SK-N-SH (cell line): ENCODE data around the gene CDK9. TPM values are rescaled to one million over a fixed set of nuclear protein-coding genes. Genes with fewer than 3 reads are reported as not detected.
A peak's percentile ranks its signal among the peaks of the same experiment; 100 is the strongest.

Experiments
- CTCF ChIA-PET: fragments of 300-600, 350-600 bp; formaldehyde crosslinking; extraction: SDS; loops from one replicate; lab custom pipeline; 2021; lab: Yijun Ruan, JAX
- POLR2A ChIA-PET: fragments of 350-600 bp; sonication (Branson Sonifier 250); formaldehyde crosslinking; extraction: SDS; loops from one replicate; lab custom pipeline; 2020; ENCODE audit warnings: antibody characterized with exemption, inconsistent platforms; lab: Yijun Ruan, JAX
- DNase-seq: peaks from one replicate; pipeline ENCODE4 v3.0.0; 2012
- H2AFZ ChIP-seq: fragments of 200-600 bp; sonication (generic); 2 replicates; pipeline ENCODE4 v1.8.1; 2016; ENCODE audit warnings: antibody characterized with exemption, mild to moderate bottlenecking, low read depth
- H3F3A ChIP-seq: fragments of 200-600 bp; sonication (generic); replicated peaks from 2 replicates; pipeline ENCODE3; 2016; ENCODE audit warnings: antibody characterized with exemption, mild to moderate bottlenecking; ENCODE audit not compliant: insufficient read depth
- H3K27ac ChIP-seq, 2 experiments: fragments of 200-500 bp in 1 of 2; fragments of 200-600 bp in 1 of 2; sonication (Bioruptor generic) in 1 of 2; sonication (generic), shearing (Covaris generic) in 1 of 2; 2 replicates each; pipeline versions ENCODE4 v1.5.1 to v1.6.1; 2014 to 2016; ENCODE audit warnings: low read depth in 2 of 2, inconsistent platforms in 1 of 2, low read length in 1 of 2, mild to moderate bottlenecking in 1 of 2, mixed read lengths in 1 of 2
- H3K27me3 ChIP-seq: fragments of 200-600 bp; sonication (generic), shearing (Covaris generic); 2 replicates; pipeline ENCODE4 v1.6.1; 2016; ENCODE audit warnings: mixed run types; ENCODE audit not compliant: insufficient read depth
- H3K36me3 ChIP-seq, 2 experiments: fragments of 200-500 bp in 1 of 2; fragments of 200-600 bp in 1 of 2; sonication (Bioruptor generic) in 1 of 2; sonication (generic) in 1 of 2; replicated peaks in 1 of 2; 2 replicates each; pipeline versions ENCODE3 to v1.5.1; 2014 to 2016; ENCODE audit warnings: low read length in 1 of 2, mild to moderate bottlenecking in 1 of 2; ENCODE audit not compliant: insufficient read depth in 2 of 2, control insufficient read depth in 1 of 2
- H3K4me1 ChIP-seq, 2 experiments: fragments of 200-500 bp in 1 of 2; fragments of 200-600 bp in 1 of 2; sonication (Bioruptor generic) in 1 of 2; sonication (generic), shearing (Covaris generic) in 1 of 2; 2 replicates each; pipeline versions ENCODE4 v1.5.1 to v1.6.1; 2014 to 2016; ENCODE audit warnings: low read depth in 1 of 2, low read length in 1 of 2, mixed run types in 1 of 2; ENCODE audit not compliant: insufficient read depth in 2 of 2, control insufficient read depth in 1 of 2
- H3K4me2 ChIP-seq: fragments of 200-600 bp; sonication (generic), shearing (Covaris generic); 2 replicates; pipeline ENCODE4 v1.6.1; 2017; ENCODE audit warnings: mixed run types
- H3K4me3 ChIP-seq, 2 experiments: fragments of 200-500 bp in 1 of 2; fragments of 200-600 bp in 1 of 2; sonication (Bioruptor generic) in 1 of 2; sonication (generic), shearing (Covaris generic) in 1 of 2; 2 replicates each; pipeline versions ENCODE4 v1.5.1 to v1.8.1; 2014 to 2016; ENCODE audit warnings: low read depth in 2 of 2, inconsistent platforms in 1 of 2, low read length in 1 of 2, mild to moderate bottlenecking in 1 of 2, mixed read lengths in 1 of 2, moderate library complexity in 1 of 2
- H3K79me2 ChIP-seq: fragments of 200-600 bp; sonication (generic); 2 replicates; pipeline ENCODE4 v1.8.1; 2017; ENCODE audit warnings: mild to moderate bottlenecking; ENCODE audit not compliant: insufficient read depth
- H3K9ac ChIP-seq: fragments of 200-600 bp; sonication (generic); 2 replicates; pipeline ENCODE4 v1.6.1; 2017; ENCODE audit warnings: mixed run types
- H3K9me2 ChIP-seq: fragments of 200-600 bp; sonication (generic); 2 replicates; pipeline ENCODE4 v1.6.1; 2017; ENCODE audit warnings: mixed run types
- H3K9me3 ChIP-seq: fragments of 200-600 bp; sonication (generic); 2 replicates; pipeline ENCODE4 v1.6.1; 2017; ENCODE audit warnings: mixed run types, mild to moderate bottlenecking, moderate library complexity
- H4K20me1 ChIP-seq: fragments of 200-600 bp; sonication (generic); 2 replicates; pipeline ENCODE4 v1.6.1; 2017; ENCODE audit warnings: mild to moderate bottlenecking, mixed run types; ENCODE audit not compliant: insufficient read depth
- CHD2 ChIP-seq: fragments of 150-350 bp; IDR thresholded peaks from 2 replicates; pipeline ENCODE4 v1.6.1; 2018; ENCODE audit warnings: low read length; ENCODE audit not compliant: partially characterized antibody
- ELF1 ChIP-seq: IDR thresholded peaks from 2 replicates; pipeline ENCODE4 v1.4.0; 2012
- EP300 ChIP-seq, 2 experiments: IDR thresholded peaks; 2 replicates each; pipeline versions ENCODE4 v1.4.0 to v1.6.1; 2012; ENCODE audit warnings: borderline replicate concordance in 1 of 2, low read depth in 1 of 2, low read length in 1 of 2
- EZH2phosphoT487 ChIP-seq: fragments of 200-600 bp; sonication (generic); IDR thresholded peaks from 2 replicates; pipeline ENCODE4 v1.6.1; 2017; ENCODE audit warnings: low read depth, mixed run types, mild to moderate bottlenecking, antibody characterized with exemption, moderate library complexity, borderline replicate concordance
- FOXM1 ChIP-seq: IDR thresholded peaks from 2 replicates; pipeline ENCODE4 v1.4.0; 2012; ENCODE audit warnings: low read depth, mild to moderate bottlenecking
- GABPA ChIP-seq: IDR thresholded peaks from 2 replicates; pipeline ENCODE4 v1.4.0; 2012; ENCODE audit warnings: low read depth, mild to moderate bottlenecking
- GATA2 ChIP-seq: sonication (generic); formaldehyde crosslinking; IDR thresholded peaks from 2 replicates; pipeline ENCODE4 v1.5.0; 2020; ENCODE audit warnings: mild to moderate bottlenecking, missing genetic modification reagents
- IRF3 ChIP-seq: fragments of 150-350 bp; IDR thresholded peaks from 2 replicates; pipeline ENCODE4 v1.6.1; 2016; ENCODE audit warnings: mild to moderate bottlenecking, low read depth, low read length
- MEF2A ChIP-seq: IDR thresholded peaks from 2 replicates; pipeline ENCODE4 v1.4.0; 2012; ENCODE audit warnings: low read depth, borderline replicate concordance
- MXI1 ChIP-seq: IDR thresholded peaks from 2 replicates; pipeline ENCODE4 v1.6.1; 2012; ENCODE audit warnings: mild to moderate bottlenecking, low read depth, low read length, improper control_type of control experiment
- NFIC ChIP-seq: IDR thresholded peaks from 2 replicates; pipeline ENCODE4 v1.4.0; 2012; ENCODE audit warnings: borderline replicate concordance
- NRF1 ChIP-seq: IDR thresholded peaks from 2 replicates; pipeline ENCODE4 v1.6.1; 2012; ENCODE audit warnings: low read depth, mild to moderate bottlenecking, low read length
- POLR2AphosphoS5 ChIP-seq: IDR thresholded peaks from 2 replicates; pipeline ENCODE4 v1.6.1; 2012; ENCODE audit warnings: low read depth, low read length
- RCOR1 ChIP-seq: fragments of 150-350 bp; IDR thresholded peaks from 2 replicates; pipeline ENCODE4 v1.6.1; 2017; ENCODE audit warnings: antibody characterized with exemption, low read length
- REST ChIP-seq: IDR thresholded peaks from 2 replicates; pipeline ENCODE4 v1.6.1; 2012; ENCODE audit warnings: mild to moderate bottlenecking, low read depth, low read length, moderate library complexity
- RXRA ChIP-seq: IDR thresholded peaks from 2 replicates; pipeline ENCODE4 v1.4.0; 2012; ENCODE audit warnings: low read depth, mild to moderate bottlenecking, borderline replicate concordance
- SIN3A ChIP-seq: IDR thresholded peaks from 2 replicates; pipeline ENCODE4 v1.6.1; 2012; ENCODE audit warnings: low read depth, mild to moderate bottlenecking, low read length, moderate library complexity, borderline replicate concordance
- SMC3 ChIP-seq: IDR thresholded peaks from 2 replicates; pipeline ENCODE4 v1.6.1; 2012; ENCODE audit warnings: low read depth, low read length, improper control_type of control experiment
- TAF1 ChIP-seq: IDR thresholded peaks from 2 replicates; pipeline ENCODE4 v1.6.1; 2012; ENCODE audit warnings: low read depth, mild to moderate bottlenecking, low read length, moderate library complexity, borderline replicate concordance
- TEAD4 ChIP-seq: IDR thresholded peaks from 2 replicates; pipeline ENCODE4 v1.4.0; 2012; ENCODE audit warnings: mild to moderate bottlenecking, borderline replicate concordance; ENCODE audit not compliant: insufficient read depth
- WGBS: methylation state at CpG from one replicate; pipeline ENCODE4 v1.1.6; 2017; ENCODE audit warnings: low lambda C conversion rate; 5-methylcytosine and 5-hydroxymethylcytosine counted together
- polyA plus RNA-seq, 3 experiments: library from polyadenylated mRNA; depleted of rRNA; stranded (reverse); fragments of >200 nt; gene quantifications; 2 replicates each; pipeline ENCODE4 v1.2.3, GENCODE V29; 2012
- TF ChIP-seq, protein P1 (sequence below): IDR thresholded peaks from 2 replicates; pipeline ENCODE4; 2012
- TF ChIP-seq, protein P2 (sequence below): fragments of 150-350 bp; IDR thresholded peaks from 2 replicates; pipeline ENCODE4 v1.6.1; 2017; ENCODE audit warnings: antibody characterized with exemption, low read length, low read depth, borderline replicate concordance
- TF ChIP-seq, protein P3 (sequence below): IDR thresholded peaks from 2 replicates; pipeline ENCODE4 v1.4.0; 2012; ENCODE audit warnings: low read depth

The CDK9 gene
- 82.7 and 108 TPM in 2 replicates for polyA plus RNA-seq (2012; rRNA removed)
- 55.0 and 77.8 TPM in 2 replicates for polyA plus RNA-seq (2012; cell fraction: cytosol; rRNA removed)
- polyA plus RNA-seq (2012; cell fraction: nucleus; rRNA removed), result 210 and 240 TPM in 2 replicates

GRCh38 chr9:127785933-127786772, at the start of gene CDK9:
CDK9 (plus strand) TSS chr9:127786034; CDS start chr9:127786149, 115 bp downstream.
- TF ChIP-seq REST, result no peak
- TF ChIP-seq CHD2, result peak; percentile 84
- TF ChIP-seq MXI1, result peak; percentile 42; the same call in 1 of the 2 replicates
- TF ChIP-seq GABPA, result peak; percentile 86
- TF ChIP-seq ELF1, result peak; percentile 88
- TF ChIP-seq SMC3, result no peak
- TF ChIP-seq TAF1, result peak; percentile 64; the same call in 1 of the 2 replicates
- TF ChIP-seq EP300 (IDR thresholded peaks at IDR 0.05; ENCODE audit: borderline replicate concordance in 1 of 2, low read depth in 1 of 2, low read length in 1 of 2), result no peak
- peak; percentile 16 for TF ChIP-seq POLR2AphosphoS5
- no peak for TF ChIP-seq FOXM1
- no peak for TF ChIP-seq NFIC
- TF ChIP-seq, protein P1, sequence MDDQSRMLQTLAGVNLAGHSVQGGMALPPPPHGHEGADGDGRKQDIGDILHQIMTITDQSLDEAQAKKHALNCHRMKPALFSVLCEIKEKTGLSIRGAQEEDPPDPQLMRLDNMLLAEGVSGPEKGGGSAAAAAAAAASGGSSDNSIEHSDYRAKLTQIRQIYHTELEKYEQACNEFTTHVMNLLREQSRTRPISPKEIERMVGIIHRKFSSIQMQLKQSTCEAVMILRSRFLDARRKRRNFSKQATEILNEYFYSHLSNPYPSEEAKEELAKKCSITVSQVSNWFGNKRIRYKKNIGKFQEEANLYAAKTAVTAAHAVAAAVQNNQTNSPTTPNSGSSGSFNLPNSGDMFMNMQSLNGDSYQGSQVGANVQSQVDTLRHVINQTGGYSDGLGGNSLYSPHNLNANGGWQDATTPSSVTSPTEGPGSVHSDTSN, result no peak
- TF ChIP-seq SIN3A, result peak; percentile 65
- TF ChIP-seq, protein P2, sequence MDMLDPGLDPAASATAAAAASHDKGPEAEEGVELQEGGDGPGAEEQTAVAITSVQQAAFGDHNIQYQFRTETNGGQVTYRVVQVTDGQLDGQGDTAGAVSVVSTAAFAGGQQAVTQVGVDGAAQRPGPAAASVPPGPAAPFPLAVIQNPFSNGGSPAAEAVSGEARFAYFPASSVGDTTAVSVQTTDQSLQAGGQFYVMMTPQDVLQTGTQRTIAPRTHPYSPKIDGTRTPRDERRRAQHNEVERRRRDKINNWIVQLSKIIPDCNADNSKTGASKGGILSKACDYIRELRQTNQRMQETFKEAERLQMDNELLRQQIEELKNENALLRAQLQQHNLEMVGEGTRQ, result no peak
- no peak for TF ChIP-seq EZH2phosphoT487
- TF ChIP-seq, protein P3, sequence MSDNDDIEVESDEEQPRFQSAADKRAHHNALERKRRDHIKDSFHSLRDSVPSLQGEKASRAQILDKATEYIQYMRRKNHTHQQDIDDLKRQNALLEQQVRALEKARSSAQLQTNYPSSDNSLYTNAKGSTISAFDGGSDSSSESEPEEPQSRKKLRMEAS, result peak; percentile 73
- no peak for TF ChIP-seq RCOR1
- no peak for TF ChIP-seq TEAD4
- TF ChIP-seq NRF1, result no peak
- no peak for TF ChIP-seq GATA2 (CRISPR knock-in tag)
- TF ChIP-seq IRF3, result no peak
- no peak for TF ChIP-seq MEF2A
- TF ChIP-seq RXRA, result no peak
- 1% methylated on average over 18 of the region's 75 CpGs for WGBS
- H3K4me1 ChIP-seq, result peaks cover 6 to 13% of the 10 kb centered on the region in 2 experiments
- POLR2A ChIA-PET, result interaction anchor here (0.7 to 1.8 kb wide), 10 partner anchors 11 to 362 kb away, joined by 3 to 8 read pairs (median 4); partner anchors contain the start of genes TOR2A and ZNF79
- H3K4me2 ChIP-seq, result peak within 1 kb of the TSS; percentile 94
- no peaks in the 10 kb centered on the region for H3K27me3 ChIP-seq
- peak within 1 kb of the TSS; percentile 92 to 93 for H3K27ac ChIP-seq
- CTCF ChIA-PET, result interaction anchor here (0.7 to 6.3 kb wide), 27 partner anchors 11 to 1326 kb away, joined by 3 to 87 read pairs (median 5); partner anchors contain the start of genes PTRH1, TOR2A and TTC16
- 0 out of 2 replicates have a peak within 1 kb of the TSS, but pooled peaks have one; percentile 65 for H2AFZ ChIP-seq
- peak within 1 kb of the TSS; percentile 82 to 90 for H3K4me3 ChIP-seq
- H4K20me1 ChIP-seq, result peaks cover 49% of the 10 kb centered on the region
- peak; percentile 98 for DNase-seq
- H3F3A ChIP-seq, result peaks cover 3% of the 10 kb centered on the region
- H3K9me3 ChIP-seq, result no peaks in the 10 kb centered on the region
- H3K9me2 ChIP-seq, result no peaks in the 10 kb centered on the region
- H3K36me3 ChIP-seq, result peaks cover 41 to 44% of the 10 kb centered on the region in 2 experiments
- H3K9ac ChIP-seq, result peak within 1 kb of the TSS; percentile 99
- H3K79me2 ChIP-seq, result peaks cover 52% of the 10 kb centered on the region
